ENCODE measurements around the gene EN1.

EN1 gene

DNA sequence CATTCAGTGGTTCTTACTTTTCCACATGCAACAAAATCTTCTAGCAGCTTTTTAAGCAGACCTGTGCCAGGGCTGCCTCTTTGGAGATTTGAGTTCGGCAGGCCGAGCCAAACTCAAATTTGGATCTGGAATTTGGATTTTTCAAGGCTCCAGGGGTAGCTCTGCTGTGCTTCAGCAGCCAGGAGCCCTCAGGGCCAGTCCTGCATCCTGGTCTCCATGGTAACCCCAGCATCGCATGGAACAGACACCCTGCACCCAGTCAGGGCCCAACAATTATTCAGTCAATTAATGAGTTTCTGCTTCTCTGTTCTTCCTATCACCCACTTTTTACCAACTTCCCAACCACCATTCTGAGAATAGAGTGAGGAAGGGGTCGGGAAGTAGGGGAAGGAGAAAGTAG is 30.0 kb downstream of the EN1 start:
- DNase-seq (ENCODE audit: low spot score): no peak

DNA sequence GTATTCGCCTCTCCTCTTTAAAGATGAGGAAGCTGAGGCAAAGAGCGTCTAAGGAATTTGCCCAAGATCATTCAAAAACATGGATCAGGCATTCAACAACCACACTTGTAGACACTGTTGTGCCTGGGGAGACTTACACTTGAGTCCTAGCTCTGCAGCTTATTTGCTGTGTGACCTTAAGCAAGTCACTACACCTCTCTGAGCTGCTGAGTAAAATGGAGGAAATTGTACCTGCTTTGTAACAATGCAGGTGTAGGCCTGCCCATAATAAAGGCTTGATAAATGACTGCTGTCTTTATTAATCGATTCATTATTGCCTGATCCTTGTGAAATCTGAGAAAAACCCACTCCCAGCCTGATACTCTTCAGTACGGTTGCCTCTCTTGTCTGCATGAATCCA is 30.8 kb downstream of the EN1 start:
- no peak for DNase-seq (ENCODE audit: low spot score)

DNA sequence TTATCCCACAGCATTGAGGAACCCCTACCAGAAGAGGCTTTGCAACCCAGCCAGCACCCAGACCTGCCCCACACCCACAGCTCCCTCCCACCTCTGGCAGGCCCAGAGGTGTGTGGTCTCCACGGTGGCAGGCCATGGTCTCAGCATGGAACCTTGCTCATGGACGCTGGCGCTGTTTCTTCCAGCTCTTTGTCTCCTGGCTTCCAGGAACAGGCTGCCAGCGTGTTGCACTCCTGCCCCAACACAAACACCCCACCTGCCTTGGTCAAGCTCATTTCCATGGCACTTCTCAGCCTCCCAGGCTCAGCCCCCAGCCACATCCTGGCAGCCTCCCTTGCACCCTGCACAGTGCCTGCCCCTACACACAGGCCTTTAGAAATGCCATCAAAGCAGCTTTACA is 31.7 kb downstream of the EN1 start:
- no peak for DNase-seq (ENCODE audit: low spot score)

DNA sequence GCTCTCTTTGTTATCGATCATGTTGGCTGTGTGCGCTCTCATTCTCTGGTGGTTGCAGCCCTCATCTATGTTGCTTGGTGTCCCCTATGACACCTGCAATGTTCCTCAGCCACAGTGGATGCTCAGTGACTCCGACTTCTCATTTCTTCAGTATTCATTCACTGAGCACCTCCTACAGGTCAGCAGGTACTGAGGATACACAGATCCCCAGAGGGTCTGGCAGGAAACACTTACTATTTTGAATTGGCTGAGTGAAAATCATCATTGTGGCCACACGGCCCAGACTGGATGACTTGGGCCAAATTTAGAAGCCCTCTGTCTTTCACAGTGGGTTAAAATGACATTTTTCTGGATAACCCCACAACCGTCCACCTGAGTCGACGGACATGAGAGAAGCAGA is 32.1 kb downstream of the EN1 start:
- DNase-seq (ENCODE audit: low spot score): no peak

DNA sequence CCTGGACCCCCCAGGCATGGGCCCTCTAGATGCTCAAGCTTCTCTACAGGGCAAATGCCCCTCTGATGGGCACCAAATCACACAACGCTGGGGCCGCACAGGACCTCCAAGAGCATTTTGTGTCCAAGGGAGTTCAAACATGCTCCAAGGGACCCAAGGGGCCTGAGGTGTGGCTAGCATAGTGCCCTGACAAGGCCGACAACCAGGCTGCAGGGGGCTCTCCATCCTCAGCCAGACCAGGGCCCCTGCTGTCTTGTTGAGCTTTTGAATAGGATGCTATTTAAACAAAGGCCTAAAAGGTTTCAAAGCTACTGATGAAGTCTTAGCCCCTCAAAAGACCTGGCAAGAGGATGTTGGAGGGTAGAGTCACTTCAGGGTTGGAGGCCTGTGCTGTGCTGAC is 33.1 kb downstream of the EN1 start:
- DNase-seq (ENCODE audit: low spot score): no peak

DNA sequence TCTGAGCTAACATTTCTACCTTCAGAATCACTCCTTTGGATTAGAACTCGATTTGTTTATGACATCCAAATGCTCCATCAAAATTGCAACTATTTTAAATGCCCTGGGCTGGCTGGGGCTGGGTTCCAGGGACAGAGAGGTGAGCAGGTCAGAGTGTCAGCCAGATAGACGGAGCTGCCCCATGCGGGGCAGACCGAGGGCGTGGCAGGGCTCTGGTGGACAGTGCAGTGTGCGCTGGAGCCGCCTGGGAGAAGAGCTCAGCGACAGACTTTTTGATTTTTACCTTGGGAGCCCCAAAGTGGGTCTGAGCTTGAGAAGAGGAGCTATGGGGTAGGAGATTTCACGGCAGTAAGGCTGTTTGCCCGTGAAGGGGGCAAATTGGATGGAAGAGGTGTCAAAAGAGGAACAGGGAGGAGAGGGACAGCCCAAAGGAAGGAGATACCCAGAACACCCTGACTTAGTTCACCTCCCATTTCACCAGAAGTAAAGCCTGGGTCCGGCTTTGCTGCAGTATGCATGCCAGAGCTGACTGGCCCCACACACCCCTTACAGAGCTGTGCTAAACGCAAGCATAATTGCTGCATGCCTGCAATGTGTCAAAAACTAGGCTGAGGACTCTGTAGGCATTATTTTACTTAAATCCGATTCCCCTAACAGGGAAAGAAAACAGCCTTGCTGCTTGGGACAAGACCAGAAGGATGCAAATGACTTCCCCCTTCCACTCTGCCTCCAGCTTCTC is 33.7 kb downstream of the EN1 start:
- DNase-seq (ENCODE audit: low spot score): no peak

DNA sequence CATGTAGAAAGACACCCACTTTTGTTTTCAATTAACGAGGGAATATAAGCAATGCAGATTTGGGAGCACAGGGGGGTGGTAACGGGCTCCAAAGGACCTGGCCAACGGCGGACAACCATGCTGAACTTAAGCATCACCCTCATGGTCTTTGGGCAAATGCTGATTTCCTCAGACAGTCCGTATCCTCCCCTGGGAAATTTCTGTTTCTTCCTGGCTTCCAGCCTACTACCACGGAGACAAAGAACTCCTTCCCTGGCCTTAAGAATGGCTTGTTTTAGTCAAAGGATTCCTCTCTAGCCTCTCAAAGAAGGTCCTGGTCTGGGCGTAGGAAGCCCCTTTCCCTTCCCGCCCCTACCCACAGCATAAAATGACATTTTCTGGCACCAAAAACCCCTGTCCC is 34.3 kb downstream of the EN1 start:
- no peak for DNase-seq (ENCODE audit: low spot score)

DNA sequence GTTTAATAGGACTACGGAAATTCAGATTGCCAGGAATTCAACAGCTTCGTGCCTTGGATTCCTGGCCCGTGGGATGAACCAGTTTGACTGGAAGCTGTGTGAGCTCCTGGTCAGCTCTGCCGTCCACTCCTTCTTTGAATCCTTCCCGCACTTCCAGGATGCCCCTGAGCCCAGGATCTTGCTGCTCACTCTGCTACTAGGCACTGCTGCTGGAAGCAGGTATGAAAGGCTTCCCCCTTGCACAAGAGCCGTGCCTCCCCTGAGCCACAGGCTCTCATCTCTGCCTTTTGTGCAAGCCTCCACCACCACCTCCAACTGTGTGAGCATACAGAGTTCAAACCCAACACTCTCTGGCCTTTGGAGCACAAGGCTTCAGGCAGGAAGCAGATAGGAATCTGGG is 34.9 kb downstream of the EN1 start:
- DNase-seq (ENCODE audit: low spot score): no peak

DNA sequence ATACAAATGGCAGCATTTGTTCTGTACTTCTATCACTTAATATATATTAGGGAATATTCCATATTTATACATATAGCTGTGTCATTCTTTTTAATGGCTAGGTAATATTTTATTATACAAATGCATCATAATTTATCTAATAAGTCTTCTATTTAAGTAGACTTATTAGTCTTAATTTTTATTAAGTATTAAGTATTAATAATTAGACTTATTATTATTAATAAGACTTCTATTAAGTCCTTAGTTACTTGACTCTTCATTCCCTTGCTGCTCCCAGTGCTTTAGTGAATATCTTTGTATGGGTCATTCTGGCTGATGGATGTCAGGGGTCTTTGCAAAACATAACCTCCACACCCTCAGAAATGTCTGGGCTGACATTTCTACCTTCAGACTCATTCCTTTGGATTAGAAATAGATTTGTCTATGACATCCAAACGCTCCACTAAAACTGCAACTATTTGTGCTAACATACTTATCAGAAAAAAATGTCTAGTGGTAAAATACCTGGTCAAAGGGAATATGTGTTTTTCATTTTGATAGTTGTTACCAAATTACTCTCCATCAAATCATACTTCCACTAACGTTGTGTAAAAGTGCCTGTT is 35.8 kb downstream of the EN1 start:
- DNase-seq (ENCODE audit: low spot score): no peak

DNA sequence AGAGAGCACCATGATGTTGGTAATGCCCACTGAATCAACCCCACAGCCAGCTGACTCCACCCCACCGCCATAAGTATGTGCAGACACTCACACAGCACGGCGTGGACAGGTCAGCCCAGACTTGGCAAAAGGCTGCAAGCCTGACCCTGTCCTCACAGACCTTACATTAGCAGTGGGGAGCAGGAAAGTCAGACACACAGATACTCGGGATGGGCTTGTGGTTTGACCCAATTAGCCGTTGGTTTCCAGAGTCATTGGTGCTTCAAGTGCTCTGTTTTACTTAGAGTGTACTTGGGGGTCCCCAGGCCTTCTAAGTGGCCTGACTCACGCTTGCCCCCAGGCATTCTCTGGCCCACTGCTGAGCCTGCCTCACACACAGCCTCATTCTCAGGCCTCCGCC is 36.7 kb downstream of the EN1 start:
- no peak for DNase-seq (ENCODE audit: low spot score)

DNA sequence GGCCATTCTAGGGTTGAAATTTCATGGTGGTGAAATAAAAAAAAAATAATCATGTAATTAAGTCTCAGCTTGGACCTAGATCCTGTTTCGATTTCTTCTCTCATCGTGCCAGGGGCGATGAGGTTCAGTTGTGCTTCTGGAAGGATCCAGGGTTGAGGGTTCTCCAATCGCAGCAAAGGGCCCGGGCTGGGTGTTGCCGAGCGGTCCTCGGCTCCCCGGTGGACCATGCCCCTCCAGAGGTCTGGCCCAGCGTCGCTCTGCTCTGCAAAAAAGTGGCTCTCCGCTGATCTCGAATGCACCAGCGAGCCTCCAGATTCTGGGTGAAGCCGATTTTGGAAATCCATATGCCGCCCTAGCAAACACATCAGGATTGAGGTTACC is 39.0 kb downstream of the EN1 start:
- DNase-seq (ENCODE audit: low spot score): no peak

DNA sequence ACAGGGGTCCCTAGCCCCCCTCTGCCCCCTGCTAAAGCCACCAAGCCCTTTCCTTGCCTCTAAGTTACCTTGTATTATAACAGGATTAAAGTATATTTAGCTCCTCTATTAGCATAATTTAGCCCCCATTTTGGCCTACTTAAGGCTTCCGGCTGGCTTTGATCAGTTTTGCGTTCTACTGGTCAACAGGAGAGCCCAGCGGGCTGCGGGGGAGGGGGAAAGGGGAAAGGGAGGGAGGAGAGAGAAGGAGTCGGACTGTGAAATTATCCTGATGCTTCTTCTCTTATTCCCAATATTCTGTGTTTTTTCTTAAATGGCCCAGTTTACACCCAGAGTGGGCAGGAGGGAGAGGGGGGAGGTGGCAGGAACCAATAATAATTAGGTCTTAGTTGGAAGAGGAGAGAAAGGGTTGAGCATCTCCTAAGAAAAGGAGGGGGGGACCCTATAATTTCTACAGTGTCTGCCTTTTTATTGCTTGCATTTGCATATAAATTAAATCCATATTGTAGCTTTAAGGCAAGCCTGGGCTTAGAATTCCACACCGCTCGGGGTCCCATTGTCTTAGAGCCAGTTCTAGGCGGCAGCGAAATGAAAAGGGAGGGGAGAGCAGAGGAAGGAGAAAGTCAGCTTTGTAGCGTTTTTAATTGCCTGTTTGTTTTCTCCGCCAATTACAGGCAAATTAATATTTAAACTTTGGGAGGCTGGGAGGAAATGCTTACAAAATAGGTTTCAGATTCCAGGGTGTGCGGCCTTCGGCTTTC is 39.6 kb downstream of the EN1 start:
- DNase-seq (ENCODE audit: low spot score): no peak

DNA sequence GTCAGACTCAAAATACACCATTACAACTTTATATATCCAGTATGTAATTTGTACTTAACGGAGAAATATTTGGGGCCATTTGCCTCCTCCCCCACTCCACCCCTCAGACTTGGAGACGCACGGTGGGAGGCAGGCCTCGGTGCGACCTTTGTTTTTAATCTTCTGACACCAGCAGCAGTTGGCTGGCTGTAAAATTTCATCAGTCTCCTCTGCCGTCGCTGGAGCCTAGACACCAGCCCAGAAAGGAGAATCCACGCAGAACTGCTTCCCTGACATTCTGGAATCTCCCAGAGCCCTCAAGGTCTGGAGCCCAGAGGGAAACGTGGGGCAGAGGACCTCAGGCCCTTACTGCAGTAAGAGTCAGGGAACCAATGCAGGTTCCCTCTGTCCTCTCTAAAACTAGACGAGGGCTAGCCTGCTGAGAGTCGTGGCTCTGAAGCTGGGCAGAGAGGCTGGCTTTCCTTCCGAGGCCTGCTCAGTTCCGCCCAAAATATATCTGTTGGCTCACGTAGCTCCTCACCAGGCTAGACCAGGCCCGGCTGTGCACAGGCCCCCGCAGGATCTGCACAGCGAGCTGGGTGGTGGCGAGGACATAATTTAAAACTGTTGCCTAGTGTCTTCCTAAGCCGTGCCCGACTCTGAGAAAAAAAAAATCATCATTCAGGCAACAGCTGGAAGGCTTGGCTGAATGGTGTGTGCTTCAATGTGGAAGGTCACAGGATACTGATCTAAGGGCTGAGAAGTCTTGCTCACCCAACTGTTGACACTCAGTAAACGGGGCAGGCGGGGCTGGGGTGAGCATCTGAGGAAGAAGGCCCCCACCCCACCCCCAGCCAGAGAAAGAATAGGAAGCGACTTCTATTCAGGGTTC is 40.4 kb downstream of the EN1 start:
- DNase-seq (ENCODE audit: low spot score): no peak

DNA sequence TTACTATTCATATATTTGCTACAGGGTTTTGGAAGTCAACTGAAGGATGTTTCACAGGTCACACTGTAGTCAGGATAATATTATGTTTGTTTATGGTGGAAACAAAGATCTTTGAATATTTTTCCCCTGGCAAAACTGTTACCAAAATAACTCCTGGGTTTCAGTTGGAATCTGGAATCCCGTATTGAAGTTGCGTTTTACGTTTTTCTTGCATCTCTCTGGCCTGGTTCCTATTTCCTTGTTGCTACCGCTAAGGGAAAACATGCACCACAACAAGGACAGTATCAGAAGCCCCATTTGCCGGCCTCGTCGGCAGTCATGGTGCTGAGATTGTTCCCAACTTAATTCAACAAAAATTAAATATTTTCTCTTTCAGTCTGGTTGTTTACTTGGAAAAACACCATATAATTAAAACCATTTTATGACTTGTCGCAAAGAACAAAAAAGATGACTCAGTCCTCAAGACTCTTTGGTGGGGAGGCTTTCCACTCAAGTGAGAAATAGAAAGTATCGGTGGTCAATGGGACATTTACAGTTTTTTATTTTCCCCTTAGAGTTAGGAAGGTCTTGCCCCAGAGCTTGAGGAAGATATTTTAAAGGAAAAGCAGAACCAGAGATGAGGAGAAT is 42.3 kb downstream of the EN1 start:
- no peak for DNase-seq (ENCODE audit: low spot score)

DNA sequence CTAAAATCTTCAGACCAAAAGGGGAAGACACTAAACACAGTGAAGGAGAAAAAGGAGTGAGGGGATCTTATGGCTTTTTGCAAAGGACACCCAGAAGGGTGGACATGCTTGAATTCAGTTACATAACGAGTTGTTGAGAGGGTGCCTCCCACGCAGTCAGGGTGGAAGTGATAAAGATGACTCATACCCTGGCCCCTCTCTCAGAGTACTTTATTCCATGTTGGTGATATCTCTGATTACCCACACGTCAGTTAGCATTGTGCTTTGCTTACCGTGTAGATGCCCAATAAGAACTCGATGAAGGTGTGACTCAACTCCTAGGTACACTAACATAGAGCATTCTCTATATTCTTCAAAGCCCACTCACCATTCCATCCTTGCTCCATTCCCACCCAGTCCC is 44.4 kb downstream of the EN1 start:
- DNase-seq (ENCODE audit: low spot score): no peak

DNA sequence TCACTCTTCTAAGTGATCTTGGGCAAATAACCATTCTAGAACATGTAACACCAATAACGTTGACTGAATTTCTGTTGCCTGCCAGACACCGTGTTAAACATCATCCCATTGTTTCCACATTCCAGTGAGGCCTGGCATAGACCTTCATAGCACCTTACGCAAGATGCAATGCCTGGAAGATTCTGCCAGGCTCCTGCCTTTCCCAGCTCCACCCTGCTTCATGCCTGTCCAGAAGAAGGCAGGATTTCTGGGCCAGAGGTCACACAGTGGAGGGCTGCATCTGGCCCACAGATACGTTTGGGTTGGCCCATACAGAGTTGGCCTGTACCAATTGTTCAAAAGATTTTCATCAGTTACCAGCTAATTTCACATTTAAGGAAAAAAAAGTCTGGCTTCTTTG is 46.3 kb downstream of the EN1 start:
- DNase-seq (ENCODE audit: low spot score): no peak

DNA sequence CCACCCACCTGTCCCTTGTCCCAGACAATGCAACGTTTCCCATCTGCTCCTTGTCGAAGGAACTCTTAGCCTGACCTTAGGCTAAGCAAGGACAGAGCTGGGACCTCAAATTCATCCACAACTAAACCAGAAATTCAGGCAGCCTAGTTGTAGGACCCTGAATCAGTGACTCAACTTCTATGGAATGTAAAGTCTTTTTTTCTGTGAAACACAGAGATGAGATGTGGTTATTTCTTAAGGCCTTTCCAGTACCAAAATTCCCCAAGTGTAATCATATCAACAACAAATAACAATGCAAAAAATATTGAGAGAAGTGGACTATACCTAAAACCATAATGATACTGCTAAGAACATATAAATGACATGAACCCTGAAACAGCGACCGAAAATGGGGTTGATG is 46.7 kb downstream of the EN1 start:
- no peak for DNase-seq (ENCODE audit: low spot score)

DNA sequence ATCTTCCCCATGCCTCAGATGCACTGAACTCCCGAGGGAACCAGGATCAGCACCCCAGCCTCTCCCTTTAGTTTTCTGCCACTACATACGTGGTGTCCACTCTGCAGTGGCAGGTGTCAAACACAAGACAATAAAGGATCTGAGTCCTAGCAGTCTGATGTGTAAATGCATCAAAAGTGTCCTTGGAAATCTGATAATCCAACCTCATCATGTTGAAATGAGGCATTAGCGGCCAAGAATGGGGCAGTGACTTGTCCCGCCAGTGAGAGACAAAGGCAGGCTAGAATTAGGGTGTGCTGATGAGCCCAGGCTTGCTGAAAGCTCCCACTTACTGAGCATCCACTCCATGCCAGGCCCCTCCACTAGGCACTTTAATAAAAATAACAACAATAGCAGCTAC is 52.9 kb downstream of the EN1 start:
- DNase-seq (ENCODE audit: low spot score): no peak
